BE2C (cell line): ENCODE results near the gene SLC14A1.

Source experiments
- DNase-seq: peaks from one replicate; pipeline ENCODE4 v3.0.0-alpha.2; 2020
- H3K27me3 ChIP-seq: fragments of 250-450 bp; sonication (Bioruptor Pico); 2 replicates; pipeline ENCODE4 v1.5.1; 2020; ENCODE audit warnings: mild to moderate bottlenecking
- H3K36me3 ChIP-seq: fragments of 250-450 bp; sonication (Bioruptor Pico); 2 replicates; pipeline ENCODE4 v1.5.1; 2020; ENCODE audit warnings: mild to moderate bottlenecking
- H3K4me1 ChIP-seq: fragments of 250-450 bp; sonication (Bioruptor Pico); 2 replicates; pipeline ENCODE4 v1.5.1; 2020
- H3K4me3 ChIP-seq: 2 replicates; pipeline ENCODE4 v1.5.1; 2011; ENCODE audit warnings: low read depth, low read length
- H3K9me3 ChIP-seq: fragments of 250-450 bp; sonication (Bioruptor Pico); 2 replicates; pipeline ENCODE4 v1.5.1; 2020
- CTCF ChIP-seq: IDR thresholded peaks from 2 replicates; pipeline ENCODE4 v1.5.1; 2012; ENCODE audit warnings: mild to moderate bottlenecking, low read depth, low read length

The SLC14A1 gene

GRCh38 chr18:45771587-45772480 lies 47.9 kb downstream of the SLC14A1 start:
- Histone ChIP-seq H3K36me3 (no peaks in the 10 kb centered on the region), H3K4me3 (no peak overlapping the region), H3K4me1 (no peaks in the 10 kb centered on the region), H3K9me3 (no peaks in the 10 kb centered on the region; the same call in 1 of the 2 replicates), H3K27me3 (no peaks in the 10 kb centered on the region)
- no peak for DNase-seq
- TF ChIP-seq CTCF = no peak

GRCh38 chr18:45774065-45774521 lies 50.1 kb downstream of the SLC14A1 start:
- no peak overlapping the region for H3K4me3 ChIP-seq
- no peaks in the 10 kb centered on the region for H3K4me1 ChIP-seq
- no peak for DNase-seq
- H3K36me3 ChIP-seq = no peaks in the 10 kb centered on the region
- no peaks in the 10 kb centered on the region for H3K27me3 ChIP-seq
- no peaks in the 10 kb centered on the region; the same call in 1 of the 2 replicates for H3K9me3 ChIP-seq
- no peak for TF ChIP-seq CTCF

GRCh38 chr18:45775241-45775676 lies 51.3 kb downstream of the SLC14A1 start:
- no peak for TF ChIP-seq CTCF
- Histone ChIP-seq H3K36me3 (no peaks in the 10 kb centered on the region), H3K27me3 (no peaks in the 10 kb centered on the region), H3K4me3 (peak overlapping the region; percentile 55), H3K4me1 (no peaks in the 10 kb centered on the region), H3K9me3 (no peaks in the 10 kb centered on the region; the same call in 1 of the 2 replicates)
- DNase-seq = peak; percentile 44

- Histone ChIP-seq H3K27me3 (no peaks in the 10 kb centered on the region), H3K9me3 (no peaks in the 10 kb centered on the region; the same call in 1 of the 2 replicates), H3K36me3 (no peaks in the 10 kb centered on the region), H3K4me3 (peak overlapping the region; percentile 55), H3K4me1 (no peaks in the 10 kb centered on the region)
- DNase-seq = no peak
- no peak for TF ChIP-seq CTCF
These were observed 51.8 kb downstream of the SLC14A1 start for GRCh38 chr18:45775743-45776142.

GRCh38 chr18:45777393-45777792 lies 53.4 kb downstream of the SLC14A1 start:
- no peaks in the 10 kb centered on the region for H3K27me3 ChIP-seq
- H3K4me1 ChIP-seq = no peaks in the 10 kb centered on the region
- TF ChIP-seq CTCF = no peak

GRCh38 chr18:45780568-45780967 lies 56.6 kb downstream of the SLC14A1 start:
- no peaks in the 10 kb centered on the region for H3K4me1 ChIP-seq
- no peak for DNase-seq
- H3K36me3 ChIP-seq = no peaks in the 10 kb centered on the region

More at GRCh38 chr18:45777393-45777792, 53.4 kb downstream of the SLC14A1 start:
- Histone ChIP-seq H3K36me3 (no peaks in the 10 kb centered on the region), H3K4me3 (no peak overlapping the region), H3K9me3 (no peaks in the 10 kb centered on the region; the same call in 1 of the 2 replicates)
- DNase-seq = no peak

More at GRCh38 chr18:45780568-45780967, 56.6 kb downstream of the SLC14A1 start:
- Histone ChIP-seq H3K9me3 (no peaks in the 10 kb centered on the region), H3K4me3 (no peak overlapping the region), H3K27me3 (no peaks in the 10 kb centered on the region)
- no peak for TF ChIP-seq CTCF
